ENCODE data around the gene VAT1. TPM values are rescaled to one million over a fixed set of nuclear protein-coding genes. Genes with fewer than 3 reads are reported as not detected.
"Not testable (repeated sequence)": the region's sequence is repeated elsewhere in the genome, so short reads cannot be mapped to it uniquely, and the experiment has no call there.

VAT1 gene
- total RNA-seq, 1 donor from 2014 or later = 267 TPM

- peak; percentile 53 for TF ChIP-seq CTCF (IDR thresholded peaks at IDR 0.05)
- no peaks in the 10 kb centered on the region for H3K27me3 ChIP-seq
- H3K27ac ChIP-seq = peak within 1 kb of the TSS; percentile 89
- peaks cover 31% of the 10 kb centered on the region for H3K36me3 ChIP-seq
- H3K4me1 ChIP-seq = peaks cover 22% of the 10 kb centered on the region
- intact Hi-C loops (cut with DNase I) = no loop called here
- peak; percentile 94 for DNase-seq
- H3K9me3 ChIP-seq = no peaks in the 10 kb centered on the region
- peak within 1 kb of the TSS; percentile 65 for H3K4me3 ChIP-seq
- peak; percentile 96 for ATAC-seq
These were observed 15.3 kb downstream of the VAT1 start, which contains the start of gene IFI35 for GRCh38 chr17:43006639-43007551. TSS of gene IFI35 (plus strand) at chr17:43006784. CDS start at chr17:43006948, 164 bp downstream.

DNA sequence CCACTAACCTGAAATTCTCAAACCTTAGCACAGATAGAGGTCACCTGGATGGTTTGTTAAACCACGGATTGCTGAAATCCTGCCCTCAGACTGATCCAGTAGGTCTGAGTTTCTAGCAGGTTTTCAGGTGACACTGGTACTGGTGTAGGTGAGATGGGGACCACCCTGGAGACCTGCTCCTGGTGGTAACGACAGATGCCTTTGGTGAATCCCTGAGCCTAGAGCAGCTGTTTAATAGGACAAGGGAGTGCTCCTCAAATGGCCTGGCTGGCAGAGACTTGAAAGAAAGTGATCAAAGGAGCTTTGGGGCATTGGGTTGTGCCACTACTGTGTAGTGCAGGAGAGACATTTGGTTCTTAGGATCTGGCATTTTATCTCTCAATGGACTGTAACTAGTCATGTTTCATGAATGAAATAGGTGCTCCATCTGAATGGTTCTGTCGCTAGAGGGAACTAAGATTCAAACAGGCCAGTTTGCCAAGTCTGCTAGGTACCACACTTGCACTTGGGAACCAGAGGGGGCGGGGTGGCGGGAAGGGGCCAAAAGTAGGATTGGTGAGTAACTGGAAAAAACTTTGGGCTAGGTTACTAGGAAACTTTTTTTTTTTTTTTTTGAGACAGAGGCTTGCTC lies 18.5 kb downstream of the VAT1 start:
- intact Hi-C loops (cut with DNase I) = no loop called here
- H3K27ac ChIP-seq = no peak overlapping the region
- ATAC-seq (no peak), DNase-seq (peak; percentile 51)
- H3K27me3 ChIP-seq = no peaks in the 10 kb centered on the region
- no peaks in the 10 kb centered on the region for H3K9me3 ChIP-seq
- peaks cover 53% of the 10 kb centered on the region for H3K36me3 ChIP-seq
- no peak overlapping the region for H3K4me3 ChIP-seq
- TF ChIP-seq CTCF (IDR thresholded peaks at IDR 0.05) = no peak
- peaks cover 38% of the 10 kb centered on the region for H3K4me1 ChIP-seq

- Histone ChIP-seq H3K4me1 (peaks cover 31% of the 10 kb centered on the region), H3K36me3 (peaks cover 53% of the 10 kb centered on the region)
- DNase-seq; ATAC-seq; H3K9me3 ChIP-seq; intact Hi-C loops (cut with DNase I); H3K27me3 ChIP-seq; H3K4me3 ChIP-seq; H3K27ac ChIP-seq: not testable (repeated sequence)
These were observed 21.3 kb downstream of the VAT1 start for GRCh38 chr17:43000894-43001293.

GRCh38 chr17:42999003-42999525 lies 23.1 kb downstream of the VAT1 start:
- no peaks in the 10 kb centered on the region for H3K27me3 ChIP-seq
- peak overlapping the region; percentile 96 for H3K27ac ChIP-seq
- ATAC-seq = no peak
- TF ChIP-seq CTCF (IDR thresholded peaks at IDR 0.05) = no peak
- no peak for DNase-seq
- no peaks in the 10 kb centered on the region for H3K9me3 ChIP-seq
- intact Hi-C loops (cut with DNase I) = no loop called here
- peaks cover 31% of the 10 kb centered on the region for H3K4me1 ChIP-seq
- H3K36me3 ChIP-seq = peaks cover 43% of the 10 kb centered on the region
- H3K4me3 ChIP-seq = peak overlapping the region; percentile 91

DNA sequence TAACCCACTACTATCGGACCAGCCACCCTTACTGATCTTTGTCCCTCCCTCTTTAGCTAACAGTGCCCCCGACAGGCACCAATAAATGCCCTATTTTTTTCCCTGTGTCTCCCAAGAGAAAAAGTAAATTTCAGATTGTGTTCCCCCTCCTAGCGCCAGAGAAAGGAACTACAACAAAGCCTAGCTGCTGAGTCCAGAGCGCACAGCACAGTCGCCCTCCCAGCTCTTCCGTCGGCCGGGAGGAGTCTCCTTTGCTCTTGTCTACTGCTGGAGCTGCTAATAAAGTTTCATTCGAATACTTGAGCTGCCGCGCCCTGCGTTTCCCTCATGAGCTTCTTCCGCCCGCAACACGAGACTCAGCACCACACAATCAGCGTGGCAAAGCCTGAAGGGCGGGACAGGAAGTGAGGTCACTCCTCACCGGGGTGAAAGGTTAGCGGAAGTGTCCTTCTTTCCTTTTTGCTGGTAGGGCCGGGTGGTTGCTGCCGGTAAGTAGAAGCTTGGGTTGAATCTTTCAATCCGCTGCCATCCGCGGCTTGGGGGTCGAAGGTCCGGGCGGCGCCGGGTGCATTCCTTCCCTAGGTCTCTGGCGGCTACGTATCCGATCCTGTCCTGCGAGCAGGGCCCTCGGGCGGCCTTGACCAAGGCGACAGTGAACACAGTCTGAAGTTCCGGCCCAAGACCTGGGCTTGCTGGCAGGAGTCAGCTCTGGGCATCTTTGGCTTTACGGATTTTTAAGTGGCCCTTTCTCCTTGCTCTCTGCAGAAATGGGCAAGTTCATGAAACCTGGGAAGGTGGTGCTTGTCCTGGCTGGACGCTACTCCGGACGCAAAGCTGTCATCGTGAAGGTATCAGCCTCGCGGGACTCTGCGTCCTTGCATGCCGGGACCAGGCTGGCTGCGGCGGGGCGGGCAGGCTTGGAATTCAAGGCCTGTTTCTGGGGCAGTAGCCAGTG lies 23.9 kb downstream of the VAT1 start, which contains the start of gene RPL27:
TSS of gene RPL27 (plus strand) at position 436 of the 955 bp plus-strand sequence. CDS start at position 768, 332 bp downstream.
- ATAC-seq = peak; percentile 98

More for the DNA sequence above, 23.9 kb downstream of the VAT1 start, which contains the start of gene RPL27:
- Histone ChIP-seq H3K27ac (peak within 1 kb of the TSS; percentile 96), H3K27me3 (no peaks in the 10 kb centered on the region), H3K4me1 (peaks cover 31% of the 10 kb centered on the region), H3K36me3 (peaks cover 40% of the 10 kb centered on the region), H3K9me3 (no peaks in the 10 kb centered on the region), H3K4me3 (peak within 1 kb of the TSS; percentile 91)
- TF ChIP-seq CTCF (IDR thresholded peaks at IDR 0.05) = peak; percentile 93
- intact Hi-C loops (cut with DNase I) = no loop called here
- peak; percentile 97 for DNase-seq

All from upper lobe of right lung (tissue), 1 donor.